A549 (cell line): Measurements from ENCODE around the gene PDE4D. TPM values are rescaled to one million over a fixed set of nuclear protein-coding genes. Genes with fewer than 3 reads are reported as not detected.

ENCODE experiments used
- ATAC-seq, 2 experiments: fragments of 200-7000 bp in 1 of 2; fragments of >200 bp in 1 of 2; cut with Nextera tagmentation in 1 of 2; cut with Tn5 transposase in 1 of 2; 3 replicates each; pipeline versions ENCODE4 v1.8.0 to v1.9.1; 2018 to 2020; ENCODE audit warnings: mild to moderate bottlenecking in 1 of 2, moderate library complexity in 1 of 2
- CTCF ChIA-PET: fragments of 300-600 bp; sonication (Branson Sonifier 250); formaldehyde crosslinking; extraction: SDS; loops from one replicate; lab custom pipeline; 2021; ENCODE audit warnings: antibody characterized with exemption, inconsistent platforms; lab: Yijun Ruan, JAX
- POLR2A ChIA-PET: fragments of 350-600 bp; formaldehyde crosslinking; extraction: SDS; loops from one replicate; lab custom pipeline; 2021; ENCODE audit warnings: antibody characterized with exemption, inconsistent platforms; lab: Yijun Ruan, JAX
- DNase-seq, 2 experiments: peaks; one replicate each; pipeline versions ENCODE4 v3.0.0 to v3.0.0-alpha.2; 2011 to 2016; ENCODE audit warnings: low read depth in 1 of 2, low spot score in 1 of 2
- FAIRE-seq: peaks from 2 replicates; lab custom pipeline; 2011; peaks lifted over from hg19 to GRCh38; lab: Jason Lieb, UNC
- H3K27ac ChIP-seq, 2 experiments: fragments of >200 bp; sonication (Bioruptor Twin); formaldehyde crosslinking; 3 replicates each; pipeline ENCODE4 v1.5.1; 2016 to 2017
- H3K4me1 ChIP-seq: fragments of >200 bp; sonication (Bioruptor Twin); formaldehyde crosslinking; 3 replicates; pipeline ENCODE4 v1.6.1; 2016
- H3K4me2 ChIP-seq: fragments of >200 bp; sonication (Bioruptor Twin); formaldehyde crosslinking; 3 replicates; pipeline ENCODE4 v1.6.1; 2016
- H3K4me3 ChIP-seq: fragments of >200 bp; sonication (Bioruptor Twin); formaldehyde crosslinking; 3 replicates; pipeline ENCODE4 v1.5.1; 2016
- H3K9me3 ChIP-seq: fragments of >200 bp; sonication (Bioruptor Twin); formaldehyde crosslinking; 3 replicates; pipeline ENCODE4 v1.6.1; 2016
- ATOH8 ChIP-seq: fragments of 250-450 bp; sonication (Bioruptor Pico); IDR thresholded peaks from 2 replicates; pipeline ENCODE4 v1.5.0; 2020; ENCODE audit warnings: low read depth, mild to moderate bottlenecking, moderate library complexity
- CHD2 ChIP-seq: fragments of 150-350 bp; IDR thresholded peaks from 2 replicates; pipeline ENCODE4 v1.6.1; 2014; ENCODE audit warnings: low read length; ENCODE audit not compliant: partially characterized antibody
- EHF ChIP-seq: fragments of 250-450 bp; sonication (Bioruptor Pico); IDR thresholded peaks from 2 replicates; pipeline ENCODE4 v1.5.0; 2020; ENCODE audit warnings: mild to moderate bottlenecking
- EHMT2 ChIP-seq: fragments of 200-600 bp; sonication (generic); IDR thresholded peaks from 2 replicates; pipeline ENCODE4 v1.6.1; 2016; ENCODE audit warnings: antibody characterized with exemption, low read depth, mild to moderate bottlenecking, moderate library complexity
- FOSB ChIP-seq: fragments of 250-450 bp; sonication (Bioruptor Pico); IDR thresholded peaks from 2 replicates; pipeline ENCODE4 v1.5.0; 2020; ENCODE audit warnings: mild to moderate bottlenecking, moderate library complexity
- FOXS1 ChIP-seq: fragments of 250-450 bp; sonication (Bioruptor Pico); IDR thresholded peaks from 2 replicates; pipeline ENCODE4 v1.5.0; 2020; ENCODE audit warnings: mild to moderate bottlenecking, moderate library complexity
- GATA3 ChIP-seq: IDR thresholded peaks from 2 replicates; pipeline ENCODE4 v1.6.1; 2012; ENCODE audit warnings: borderline replicate concordance
- HOXA7 ChIP-seq: fragments of 250-450 bp; sonication (Bioruptor Pico); IDR thresholded peaks from 2 replicates; pipeline ENCODE4 v1.5.0; 2020; ENCODE audit warnings: mild to moderate bottlenecking, moderate library complexity
- HOXB13 ChIP-seq: fragments of 250-450 bp; sonication (Bioruptor Pico); IDR thresholded peaks from 2 replicates; pipeline ENCODE4 v1.5.0; 2020; ENCODE audit warnings: low read depth, mild to moderate bottlenecking, moderate library complexity
- HOXB5 ChIP-seq: fragments of 250-450 bp; sonication (Bioruptor Pico); IDR thresholded peaks from 2 replicates; pipeline ENCODE4 v1.5.0; 2020; ENCODE audit warnings: mild to moderate bottlenecking, moderate library complexity
- JUNB ChIP-seq: fragments of >200 bp; sonication (Bioruptor Twin); formaldehyde crosslinking; IDR thresholded peaks from 2 replicates; pipeline ENCODE4 v1.6.1; 2016
- KDM1A ChIP-seq: fragments of 200-600 bp; sonication (generic); IDR thresholded peaks from 2 replicates; pipeline ENCODE4 v1.6.1; 2016; ENCODE audit warnings: low read depth, mild to moderate bottlenecking
- MAFK ChIP-seq: fragments of 450-650 bp; IDR thresholded peaks from 2 replicates; pipeline ENCODE4 v1.6.1; 2014; ENCODE audit not compliant: partially characterized antibody
- MAX ChIP-seq: IDR thresholded peaks from 2 replicates; pipeline ENCODE4 v1.6.1; 2012
- MYC ChIP-seq: IDR thresholded peaks from 2 replicates; pipeline ENCODE4 v1.6.1; 2012; ENCODE audit warnings: mild to moderate bottlenecking, inconsistent platforms, low read length, improper control_type of control experiment, borderline replicate concordance
- PBX3 ChIP-seq: IDR thresholded peaks from 2 replicates; pipeline ENCODE4 v1.6.1; 2012
- PHF8 ChIP-seq: fragments of 200-600 bp; sonication (generic); IDR thresholded peaks from 2 replicates; pipeline ENCODE4 v1.6.1; 2016; ENCODE audit warnings: low read depth, mild to moderate bottlenecking, antibody characterized with exemption, moderate library complexity, borderline replicate concordance
- POLR2A ChIP-seq: IDR thresholded peaks from 2 replicates; pipeline ENCODE4 v1.6.1; 2012; ENCODE audit warnings: mild to moderate bottlenecking, low read length
- POLR2AphosphoS2 ChIP-seq: conservative IDR thresholded peaks from 2 replicates; pipeline ENCODE4 v1.6.1; 2012; ENCODE audit warnings: low read length, improper control_type of control experiment, inconsistent platforms
- RAD21 ChIP-seq, 2 experiments: fragments of >200 bp in 1 of 2; sonication (Bioruptor Twin) in 1 of 2; formaldehyde crosslinking in 1 of 2; IDR thresholded peaks in 1 of 2; conservative IDR thresholded peaks in 1 of 2; 2 replicates in 1 of 2; 3 replicates in 1 of 2; pipeline ENCODE4 v1.6.1; 2012 to 2018; ENCODE audit warnings: inconsistent platforms in 1 of 2
- RNF2 ChIP-seq: fragments of 200-600 bp; sonication (generic); IDR thresholded peaks from 2 replicates; pipeline ENCODE4 v1.6.1; 2016; ENCODE audit warnings: low read depth, mild to moderate bottlenecking, antibody characterized with exemption, moderate library complexity, borderline replicate concordance
- SMC3 ChIP-seq: fragments of >200 bp; sonication (Bioruptor Twin); formaldehyde crosslinking; IDR thresholded peaks from 3 replicates; pipeline ENCODE4 v1.6.1; 2018; ENCODE audit warnings: inconsistent platforms
- SREBF2 ChIP-seq: fragments of 450-650 bp; IDR thresholded peaks from 2 replicates; pipeline ENCODE4 v1.6.1; 2014; ENCODE audit warnings: mild to moderate bottlenecking, moderate library complexity
- ZC3H11A ChIP-seq: fragments of 450-650 bp; IDR thresholded peaks from 2 replicates; pipeline ENCODE4 v1.6.1; 2014; ENCODE audit warnings: antibody characterized with exemption, mild to moderate bottlenecking
- ZNF302 ChIP-seq: fragments of 250-450 bp; sonication (Bioruptor Pico); IDR thresholded peaks from 2 replicates; pipeline ENCODE4 v1.9.0; 2021; ENCODE audit warnings: inconsistent platforms, mild to moderate bottlenecking, moderate library complexity
- WGBS: methylation state at CpG from one replicate; pipeline ENCODE4 v1.1.6; 2017; ENCODE audit errors: missing lambda C conversion rate; 5-methylcytosine and 5-hydroxymethylcytosine counted together
- polyA plus RNA-seq, 4 experiments: library from polyadenylated mRNA; depleted of rRNA in 3 of 4; stranded (reverse); fragments of >200 nt; fragmentation: RNase III in 1 of 4; extraction: RNeasy Plus Mini Kit Qiagen cat#74134 plus additional on column Dnase treatment in 1 of 4; gene quantifications; 2 replicates in 3 of 4; 3 replicates in 1 of 4; pipeline ENCODE4 v1.2.3, GENCODE V29; 2011 to 2017
- TF ChIP-seq, protein P1 (sequence below): fragments of 450-650 bp; IDR thresholded peaks from 2 replicates; pipeline ENCODE4 v1.6.1; 2014; ENCODE audit warnings: antibody characterized with exemption
- TF ChIP-seq, protein P2 (sequence below): fragments of >200 bp; sonication (Bioruptor Twin); formaldehyde crosslinking; IDR thresholded peaks from 3 replicates; pipeline ENCODE4 v1.6.1; 2016
- TF ChIP-seq, protein P3 (sequence below): fragments of 200-600 bp; sonication (generic); IDR thresholded peaks from 2 replicates; pipeline ENCODE4 v1.6.1; 2016; ENCODE audit warnings: antibody characterized with exemption, mild to moderate bottlenecking, moderate library complexity

Gene PDE4D
- polyA plus RNA-seq, 2 of the 4 experiments (the other 2 are of a cell fraction) = 74.0 to 213 TPM

GRCh38 chr5:59921816-59922215 lies 28.3 kb upstream of the PDE4D start:
- H3K9me3 ChIP-seq = no peaks in the 10 kb centered on the region
- CTCF ChIA-PET = interaction anchor here (1.0 kb wide), 1 partner anchor 108 kb away, joined by 3 read pairs; no protein-coding TSS in a partner anchor
- H3K4me1 ChIP-seq = no peaks in the 10 kb centered on the region
- no peak for TF ChIP-seq POLR2AphosphoS2
- no peak for TF ChIP-seq MAX
- TF ChIP-seq, protein P1, sequence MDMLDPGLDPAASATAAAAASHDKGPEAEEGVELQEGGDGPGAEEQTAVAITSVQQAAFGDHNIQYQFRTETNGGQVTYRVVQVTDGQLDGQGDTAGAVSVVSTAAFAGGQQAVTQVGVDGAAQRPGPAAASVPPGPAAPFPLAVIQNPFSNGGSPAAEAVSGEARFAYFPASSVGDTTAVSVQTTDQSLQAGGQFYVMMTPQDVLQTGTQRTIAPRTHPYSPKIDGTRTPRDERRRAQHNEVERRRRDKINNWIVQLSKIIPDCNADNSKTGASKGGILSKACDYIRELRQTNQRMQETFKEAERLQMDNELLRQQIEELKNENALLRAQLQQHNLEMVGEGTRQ = no peak
- no peak for TF ChIP-seq SREBF2
- no peak for TF ChIP-seq RAD21 (conservative IDR thresholded peaks at IDR 0.05 in 1 of 2, IDR thresholded peaks at IDR 0.05 in 1 of 2)
- TF ChIP-seq, protein P2, sequence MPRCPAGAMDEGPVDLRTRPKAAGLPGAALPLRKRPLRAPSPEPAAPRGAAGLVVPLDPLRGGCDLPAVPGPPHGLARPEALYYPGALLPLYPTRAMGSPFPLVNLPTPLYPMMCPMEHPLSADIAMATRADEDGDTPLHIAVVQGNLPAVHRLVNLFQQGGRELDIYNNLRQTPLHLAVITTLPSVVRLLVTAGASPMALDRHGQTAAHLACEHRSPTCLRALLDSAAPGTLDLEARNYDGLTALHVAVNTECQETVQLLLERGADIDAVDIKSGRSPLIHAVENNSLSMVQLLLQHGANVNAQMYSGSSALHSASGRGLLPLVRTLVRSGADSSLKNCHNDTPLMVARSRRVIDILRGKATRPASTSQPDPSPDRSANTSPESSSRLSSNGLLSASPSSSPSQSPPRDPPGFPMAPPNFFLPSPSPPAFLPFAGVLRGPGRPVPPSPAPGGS = no peak
- no peak for TF ChIP-seq HOXB5 (CRISPR knock-in tag)
- no peak for TF ChIP-seq EHF (CRISPR knock-in tag)
- TF ChIP-seq MAFK = no peak
- TF ChIP-seq, protein P3, sequence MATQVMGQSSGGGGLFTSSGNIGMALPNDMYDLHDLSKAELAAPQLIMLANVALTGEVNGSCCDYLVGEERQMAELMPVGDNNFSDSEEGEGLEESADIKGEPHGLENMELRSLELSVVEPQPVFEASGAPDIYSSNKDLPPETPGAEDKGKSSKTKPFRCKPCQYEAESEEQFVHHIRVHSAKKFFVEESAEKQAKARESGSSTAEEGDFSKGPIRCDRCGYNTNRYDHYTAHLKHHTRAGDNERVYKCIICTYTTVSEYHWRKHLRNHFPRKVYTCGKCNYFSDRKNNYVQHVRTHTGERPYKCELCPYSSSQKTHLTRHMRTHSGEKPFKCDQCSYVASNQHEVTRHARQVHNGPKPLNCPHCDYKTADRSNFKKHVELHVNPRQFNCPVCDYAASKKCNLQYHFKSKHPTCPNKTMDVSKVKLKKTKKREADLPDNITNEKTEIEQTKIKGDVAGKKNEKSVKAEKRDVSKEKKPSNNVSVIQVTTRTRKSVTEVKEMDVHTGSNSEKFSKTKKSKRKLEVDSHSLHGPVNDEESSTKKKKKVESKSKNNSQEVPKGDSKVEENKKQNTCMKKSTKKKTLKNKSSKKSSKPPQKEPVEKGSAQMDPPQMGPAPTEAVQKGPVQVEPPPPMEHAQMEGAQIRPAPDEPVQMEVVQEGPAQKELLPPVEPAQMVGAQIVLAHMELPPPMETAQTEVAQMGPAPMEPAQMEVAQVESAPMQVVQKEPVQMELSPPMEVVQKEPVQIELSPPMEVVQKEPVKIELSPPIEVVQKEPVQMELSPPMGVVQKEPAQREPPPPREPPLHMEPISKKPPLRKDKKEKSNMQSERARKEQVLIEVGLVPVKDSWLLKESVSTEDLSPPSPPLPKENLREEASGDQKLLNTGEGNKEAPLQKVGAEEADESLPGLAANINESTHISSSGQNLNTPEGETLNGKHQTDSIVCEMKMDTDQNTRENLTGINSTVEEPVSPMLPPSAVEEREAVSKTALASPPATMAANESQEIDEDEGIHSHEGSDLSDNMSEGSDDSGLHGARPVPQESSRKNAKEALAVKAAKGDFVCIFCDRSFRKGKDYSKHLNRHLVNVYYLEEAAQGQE = no peak
- no peak for TF ChIP-seq POLR2A
- no peak for TF ChIP-seq FOSB (CRISPR knock-in tag)
- no peak for TF ChIP-seq SMC3
- no peak for TF ChIP-seq MYC
- no peak for TF ChIP-seq FOXS1
- no peak for TF ChIP-seq ZC3H11A
- TF ChIP-seq, all 56 proteins: peak for 0
- WGBS = 75% methylated on average over 6 of the region's 6 CpGs
- DNase-seq = no peak
- Histone ChIP-seq H3K27ac (no peak overlapping the region), H3K4me3 (no peak overlapping the region), H3K4me2 (no peak overlapping the region)
- POLR2A ChIA-PET = no interaction called here
- no peak for ATAC-seq
- no peak for FAIRE-seq

DNA sequence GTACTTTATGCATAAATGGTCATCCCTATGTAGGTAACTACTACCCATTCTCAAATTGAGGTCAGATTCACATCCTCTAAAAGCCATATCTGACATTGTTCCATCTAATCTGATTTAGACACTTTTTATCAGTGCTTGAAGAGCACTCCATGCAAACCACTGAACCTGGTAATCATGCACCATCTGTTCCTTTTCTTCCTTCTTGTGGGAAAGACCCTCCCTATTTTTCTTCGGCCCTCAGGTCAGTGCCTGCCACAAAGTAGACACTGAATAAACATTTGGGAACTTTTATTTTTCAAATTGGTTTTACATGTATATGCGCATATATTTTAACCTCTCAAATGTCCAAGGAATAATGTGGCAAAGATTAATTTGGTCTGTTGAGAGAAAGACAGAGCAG lies 26.0 kb upstream of the PDE4D start:
- H3K4me1 ChIP-seq = no peaks in the 10 kb centered on the region
- CTCF ChIA-PET = interaction anchor here (1.8 kb wide), 1 partner anchor 109 kb away, joined by 8 read pairs; no protein-coding TSS in a partner anchor
- ATAC-seq (no peak), DNase-seq (no peak), FAIRE-seq (no peak)
- no peak overlapping the region for H3K4me2 ChIP-seq
- POLR2A ChIA-PET = no interaction called here
- WGBS = 73% methylated on average over 2 of the region's 2 CpGs
- H3K4me3 ChIP-seq = no peak overlapping the region
- H3K9me3 ChIP-seq = no peaks in the 10 kb centered on the region
- TF ChIP-seq ZNF302 (CRISPR knock-in tag) (no peak), PHF8 (no peak), HOXA7 (CRISPR knock-in tag) (no peak)
- no peak overlapping the region for H3K27ac ChIP-seq

DNA sequence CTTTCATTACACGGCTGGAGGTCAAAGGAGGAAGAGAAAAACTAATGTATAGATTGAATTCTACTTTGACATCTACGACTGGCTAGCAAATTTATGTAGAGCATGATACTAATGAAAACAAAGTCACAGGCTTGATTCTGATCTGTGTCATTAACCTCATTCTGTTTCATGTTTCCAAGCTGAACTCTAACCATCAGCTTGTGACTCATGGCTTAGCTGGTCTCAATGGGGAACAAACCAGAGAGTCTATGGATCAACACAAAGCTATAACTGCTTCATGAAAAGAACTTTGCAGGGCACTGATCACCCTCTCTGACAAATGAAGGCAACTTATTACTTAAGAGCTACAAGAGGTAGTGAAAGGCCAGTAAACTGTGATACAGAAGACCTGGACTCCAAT lies 23.6 kb upstream of the PDE4D start:
- CTCF ChIA-PET = interaction anchor here (0.7 kb wide), 1 partner anchor 24 kb away, joined by 3 read pairs; no protein-coding TSS in a partner anchor
- no peaks in the 10 kb centered on the region for H3K9me3 ChIP-seq
- peak; percentile 23 for FAIRE-seq

More for the DNA sequence above, 23.6 kb upstream of the PDE4D start:
- Histone ChIP-seq H3K4me3 (no peak overlapping the region), H3K4me1 (no peaks in the 10 kb centered on the region), H3K27ac (no peak overlapping the region), H3K4me2 (no peak overlapping the region)
- DNase-seq (no peak), ATAC-seq (no peak)
- TF ChIP-seq RNF2 = no peak
- TF ChIP-seq JUNB = no peak
- no peak for TF ChIP-seq CHD2
- TF ChIP-seq HOXB13 (CRISPR knock-in tag) = no peak
- TF ChIP-seq ZNF302 (CRISPR knock-in tag) = no peak
- no peak for TF ChIP-seq ATOH8 (CRISPR knock-in tag)
- no peak for TF ChIP-seq RAD21 (conservative IDR thresholded peaks at IDR 0.05 in 1 of 2, IDR thresholded peaks at IDR 0.05 in 1 of 2)
- TF ChIP-seq MYC = no peak
- no peak for TF ChIP-seq PBX3
- no peak for TF ChIP-seq EHMT2
- TF ChIP-seq KDM1A = no peak
- no peak for TF ChIP-seq GATA3
- POLR2A ChIA-PET = no interaction called here
- WGBS = 26% methylated on average over 2 of the region's 2 CpGs
